SU-DHL-6 (cell line): ENCODE results near the gene IRF2BPL.

Experiments used
- CTCF ChIP-seq: fragments of 200-600 bp; sonication (generic); IDR thresholded peaks from one replicate; pipeline ENCODE4 v1.5.1; 2017; ENCODE audit warnings: antibody characterized with exemption, mild to moderate bottlenecking, low read length, moderate library complexity; ENCODE audit not compliant: insufficient read depth, poor library complexity, severe bottlenecking
- EZH2phosphoT487 ChIP-seq: fragments of 200-600 bp; sonication (generic), shearing (Covaris generic); conservative IDR thresholded peaks from 2 replicates; pipeline ENCODE4 v1.6.1; 2018; ENCODE audit warnings: mild to moderate bottlenecking, antibody characterized with exemption, low read length, moderate library complexity, mixed read lengths

- TF ChIP-seq CTCF, result no peak
- TF ChIP-seq EZH2phosphoT487, result no peak
Observed at GRCh38 chr14:76987956-76988520, 40.5 kb downstream of the IRF2BPL start.
